Cardiac septum (tissue), 1 donor: ENCODE measurements around the gene SCTR. TPM values are rescaled to one million over a fixed set of nuclear protein-coding genes. Genes with fewer than 3 reads are reported as not detected.

ENCODE experiments used
- DNase-seq: peaks from one replicate; pipeline ENCODE4 v3.0.0-alpha.2; 2020; ENCODE audit warnings: low spot score
- intact Hi-C: fragments of 100-400 bp; cut with DNase I; formaldehyde crosslinking; loops from one replicate; pipeline ENCODE4 v1.14.0; 2022
- total RNA-seq: library from RNA; stranded (reverse); fragmentation: NEBNext Ultra II Directional; extraction: Animal tissue kit (Norgen Biotek cat#: 25700); gene quantifications from one replicate; pipeline ENCODE4 v1.2.1, GENCODE V29; 2021
- donor health status: DM: no; HTN: no; CAD: no.

SCTR gene
- total RNA-seq, 1 donor from 2014 or later = 0.59 TPM

DNA sequence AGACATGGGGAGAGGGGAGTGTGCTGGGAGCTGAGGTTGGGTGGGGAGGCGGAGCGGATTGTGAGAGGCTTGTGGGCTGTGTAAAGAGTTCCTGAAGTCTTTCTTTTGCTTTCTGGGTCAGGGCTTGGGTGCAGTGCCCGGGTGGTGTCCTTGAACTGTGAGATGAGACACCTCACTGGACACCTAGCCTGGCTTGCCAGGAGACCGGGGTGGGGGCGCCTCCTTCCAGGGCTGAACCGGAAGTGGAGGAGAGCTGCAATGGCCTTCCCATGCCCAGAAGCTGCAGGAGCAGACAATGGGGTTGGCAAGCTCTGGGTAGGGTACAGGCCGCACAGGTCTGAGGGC, 88.4 kb downstream of the SCTR start:
- DNase-seq = no peak
- intact Hi-C loops = no loop called here

DNA sequence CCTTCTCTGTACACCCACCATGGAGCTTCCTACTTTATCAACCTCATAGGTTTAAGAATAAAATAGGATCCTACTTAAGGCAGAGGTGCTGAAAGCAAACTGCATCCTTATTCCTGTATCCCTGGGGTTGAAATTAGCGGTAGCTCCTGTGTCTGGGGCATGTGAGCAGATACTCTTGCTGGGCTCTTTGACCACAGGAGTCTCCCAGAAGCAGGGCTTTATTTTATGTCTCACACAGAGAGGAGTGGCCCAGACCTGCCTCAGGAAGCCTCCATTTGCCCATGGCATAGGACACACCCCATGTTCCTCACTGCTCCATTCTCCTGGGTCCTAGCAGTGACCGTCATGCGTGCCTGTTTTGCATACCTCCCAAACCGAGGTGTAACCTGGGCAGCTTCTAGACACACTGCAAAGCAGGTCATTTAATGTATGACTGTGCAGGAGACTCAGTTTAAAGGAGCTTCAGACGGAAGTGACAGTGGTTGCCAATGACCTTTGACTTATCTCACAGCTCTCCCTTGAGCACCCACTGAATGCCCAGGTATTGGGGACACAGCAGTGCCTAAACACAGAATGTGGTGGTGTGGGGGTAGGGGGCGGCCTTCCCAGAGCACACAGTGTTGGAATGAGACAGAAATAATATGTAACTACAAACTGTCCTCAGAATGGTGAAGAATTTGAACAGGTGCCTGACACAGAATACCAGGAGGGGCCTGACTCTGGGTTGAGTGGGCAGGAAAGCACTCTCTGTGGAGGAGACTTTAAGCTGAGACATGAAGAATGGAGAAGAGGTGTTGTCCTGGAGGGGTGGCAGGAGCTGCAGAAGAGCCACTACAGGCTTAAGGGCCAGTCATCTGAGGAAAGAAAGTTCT, 89.0 kb downstream of the SCTR start:
- DNase-seq = no peak
- intact Hi-C loops = no loop called here

DNA sequence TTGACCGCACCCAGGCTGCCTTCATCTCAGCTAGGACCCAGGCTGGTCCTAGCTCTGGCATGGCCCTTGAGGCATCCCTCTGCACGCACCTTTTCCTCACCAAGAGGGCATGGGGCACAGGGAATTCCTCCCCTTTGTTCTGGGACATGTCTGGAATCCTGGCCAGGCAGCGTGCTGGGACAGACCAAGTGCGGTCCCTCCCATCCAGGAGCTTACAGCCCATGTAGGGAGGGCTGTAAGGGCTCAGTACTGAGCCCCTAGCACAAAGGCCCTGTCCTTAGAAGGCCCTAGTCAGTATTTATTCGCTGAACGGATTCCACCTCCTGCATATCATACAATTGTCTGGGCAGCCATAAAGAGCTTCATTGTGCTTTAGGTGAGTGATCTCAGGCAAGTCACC, 89.6 kb downstream of the SCTR start:
- DNase-seq = no peak
- intact Hi-C loops = no loop called here

DNA sequence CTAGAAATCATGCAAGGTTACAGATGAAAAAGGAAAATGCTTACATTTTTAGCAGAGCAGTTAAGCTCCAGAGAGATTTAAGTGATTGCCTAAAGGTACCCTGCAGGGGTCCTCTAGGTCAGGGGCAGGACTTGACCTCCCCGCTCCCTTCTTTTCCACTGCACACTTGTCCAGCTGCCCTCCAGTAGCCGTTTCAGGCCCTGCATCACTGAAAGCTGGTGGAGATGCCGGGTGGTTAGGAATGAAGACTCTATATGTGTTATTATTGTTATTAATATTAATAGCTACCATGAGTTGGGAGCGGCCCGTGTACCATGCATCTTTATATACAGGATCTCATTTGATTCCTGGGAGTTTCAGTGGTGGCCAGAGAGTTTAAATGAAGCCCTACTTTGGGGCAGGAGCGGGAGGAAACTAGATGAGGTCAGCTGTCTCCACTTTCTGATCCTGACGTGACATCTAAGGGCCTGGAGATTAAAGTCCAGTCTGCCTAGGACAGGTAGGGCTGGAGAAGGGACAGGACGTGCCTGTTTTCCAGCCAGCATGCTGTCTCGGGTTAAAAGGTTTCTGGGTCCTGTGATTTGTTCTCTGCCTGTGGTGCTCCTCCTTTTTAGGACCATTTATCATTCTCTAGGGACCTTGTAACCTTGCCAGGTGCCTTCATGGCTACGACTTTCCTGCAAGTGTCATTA, 90.5 kb downstream of the SCTR start:
- intact Hi-C loops = no loop called here
- no peak for DNase-seq

DNA sequence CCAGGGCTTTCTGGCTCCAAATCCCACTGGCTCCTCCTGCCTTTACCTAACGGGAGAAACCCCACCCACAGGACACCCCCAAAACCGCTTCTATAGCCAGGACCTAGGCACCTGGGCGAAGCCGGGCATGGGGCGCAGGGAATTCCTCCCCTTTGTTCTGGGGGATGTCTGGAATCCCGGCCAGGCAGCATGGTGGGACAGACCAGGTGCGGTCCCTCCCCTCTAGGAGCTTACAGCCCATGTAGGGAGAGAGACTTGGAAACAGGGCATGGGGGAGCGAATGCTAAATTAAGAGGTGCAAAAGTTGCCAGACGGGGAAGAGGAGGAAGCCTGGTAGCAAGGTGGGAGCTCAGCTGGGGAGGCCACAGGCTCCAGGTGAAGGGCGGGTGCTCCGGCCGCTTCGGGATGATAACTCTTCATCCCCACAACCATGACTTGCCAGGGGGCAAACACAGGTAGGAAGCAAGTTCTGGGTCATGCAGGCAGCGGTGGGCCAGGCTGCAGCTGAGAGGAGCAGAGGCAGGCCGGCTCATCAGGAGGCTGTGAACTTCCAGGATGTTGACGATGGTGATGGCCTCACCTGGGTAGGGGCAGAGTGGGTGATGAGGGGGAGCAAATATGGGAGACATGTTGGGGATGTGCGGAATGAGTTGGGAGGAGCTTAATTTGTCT, 91.3 kb downstream of the SCTR start:
- intact Hi-C loops = no loop called here
- no peak for DNase-seq

DNA sequence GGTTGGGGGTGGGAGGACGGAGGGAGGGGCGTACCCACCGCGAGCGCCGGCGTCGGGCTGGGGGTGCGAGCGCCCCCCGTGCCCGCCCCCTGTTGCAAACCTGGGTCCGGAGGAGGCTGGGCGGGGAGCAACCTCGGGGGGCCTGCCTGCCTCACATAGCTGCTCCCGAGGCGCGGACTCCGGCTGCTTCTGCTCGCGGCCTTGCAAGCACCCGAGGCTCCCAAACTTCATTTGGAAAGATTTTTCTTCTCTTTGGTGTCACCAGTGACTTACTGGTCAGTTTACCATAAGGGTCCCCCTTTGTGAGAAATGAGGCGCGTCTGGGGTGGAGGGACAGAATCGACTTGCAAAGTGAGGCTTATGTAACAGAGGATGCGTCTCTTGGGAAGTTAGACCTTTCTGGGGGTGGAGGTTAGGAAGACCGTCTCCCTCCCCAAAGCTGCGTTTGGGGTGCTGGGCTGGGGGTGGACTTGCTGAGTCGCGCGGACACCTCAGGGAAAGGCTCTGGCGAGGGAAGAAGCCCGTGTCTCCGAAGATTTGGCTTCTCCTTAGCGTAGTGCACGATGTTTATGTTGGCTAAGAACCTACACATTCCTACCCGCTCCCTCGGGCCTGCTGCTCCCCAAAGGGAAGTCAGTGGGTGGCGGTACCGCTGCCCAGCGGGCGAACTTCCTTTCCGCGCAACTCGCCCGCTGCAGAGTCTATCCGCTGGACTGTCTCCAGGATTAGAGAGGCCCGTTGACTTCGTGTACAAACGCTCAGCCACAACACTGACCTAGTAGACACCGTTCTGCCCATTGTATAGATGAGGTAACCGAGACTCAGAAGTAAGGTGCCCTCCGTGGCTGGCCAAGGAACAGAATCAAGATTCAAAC, 92.1 kb downstream of the SCTR start:
- intact Hi-C loops = no loop called here
- no peak for DNase-seq

DNA sequence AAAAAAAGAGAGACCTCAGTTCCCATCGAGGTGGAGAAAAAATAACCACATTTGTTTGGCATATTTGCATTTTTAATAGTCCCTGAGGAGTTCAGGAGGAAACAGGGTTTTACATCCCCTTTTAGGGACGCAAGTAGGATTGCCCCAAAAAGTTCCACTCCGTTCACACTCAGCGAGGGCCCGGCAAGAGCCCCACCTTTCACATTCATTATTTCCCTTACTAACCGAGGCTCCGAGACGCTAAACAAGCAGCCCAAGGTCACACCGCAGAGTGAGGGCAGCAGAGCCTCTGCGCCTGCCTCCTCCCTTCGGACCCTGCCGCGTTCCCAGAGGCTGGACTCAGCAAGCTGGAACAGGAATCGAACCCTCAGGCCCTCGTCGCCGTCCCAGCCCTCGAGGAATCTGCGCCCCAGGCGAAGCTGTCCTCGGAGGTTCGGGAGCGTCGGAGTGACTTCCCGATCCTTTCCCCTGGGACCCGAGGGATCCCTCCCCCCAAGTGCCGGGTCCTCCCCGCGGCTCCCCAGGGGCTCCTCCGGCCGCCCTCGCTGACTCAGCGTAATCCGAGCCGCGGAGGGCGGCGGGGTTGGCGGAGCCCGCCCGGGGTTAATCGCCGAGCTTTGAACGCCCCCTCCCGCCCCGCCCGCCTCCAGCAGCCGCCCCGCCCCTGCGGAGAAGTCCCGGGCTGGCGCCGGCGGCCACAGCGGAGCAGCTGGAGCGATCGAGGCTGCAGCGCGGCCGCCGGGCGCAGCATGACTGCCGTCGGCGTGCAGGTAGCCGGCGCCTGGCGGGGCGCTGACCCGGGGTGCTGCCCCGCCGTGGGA, 92.9 kb downstream of the SCTR start, which contains the start of gene TMEM37:
TSS of gene TMEM37 (plus strand) at position 700 of the 821 bp plus-strand sequence. CDS start at position 750, 50 bp downstream.
- DNase-seq = no peak

DNA sequence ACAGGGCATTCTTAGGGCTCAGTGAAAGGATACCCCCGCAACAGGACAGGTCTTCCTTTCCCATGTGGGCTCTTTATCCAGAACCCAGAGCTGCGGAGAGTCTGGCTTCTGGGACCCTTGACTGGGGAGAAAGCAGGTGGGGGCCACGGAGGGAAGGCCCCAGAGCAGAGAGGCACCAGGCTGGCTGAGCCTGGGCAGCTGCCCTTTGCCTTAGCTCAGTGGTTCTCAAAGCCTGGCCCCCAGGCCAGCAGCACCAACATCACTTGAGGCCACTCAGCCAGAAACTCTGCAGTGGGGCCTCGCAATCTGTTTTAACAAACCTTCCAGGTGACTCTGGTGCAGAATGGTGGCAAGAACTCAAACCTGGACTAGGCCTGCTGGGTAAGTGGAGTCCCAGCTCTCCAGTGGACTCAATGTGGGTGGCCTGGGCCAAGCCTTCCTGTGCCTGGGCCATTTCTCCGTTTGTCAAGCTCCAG, 94.2 kb downstream of the SCTR start:
- DNase-seq = no peak
- intact Hi-C loops = no loop called here

More for the DNA sequence above, 92.9 kb downstream of the SCTR start, which contains the start of gene TMEM37:
- intact Hi-C loops = no loop called here

DNA sequence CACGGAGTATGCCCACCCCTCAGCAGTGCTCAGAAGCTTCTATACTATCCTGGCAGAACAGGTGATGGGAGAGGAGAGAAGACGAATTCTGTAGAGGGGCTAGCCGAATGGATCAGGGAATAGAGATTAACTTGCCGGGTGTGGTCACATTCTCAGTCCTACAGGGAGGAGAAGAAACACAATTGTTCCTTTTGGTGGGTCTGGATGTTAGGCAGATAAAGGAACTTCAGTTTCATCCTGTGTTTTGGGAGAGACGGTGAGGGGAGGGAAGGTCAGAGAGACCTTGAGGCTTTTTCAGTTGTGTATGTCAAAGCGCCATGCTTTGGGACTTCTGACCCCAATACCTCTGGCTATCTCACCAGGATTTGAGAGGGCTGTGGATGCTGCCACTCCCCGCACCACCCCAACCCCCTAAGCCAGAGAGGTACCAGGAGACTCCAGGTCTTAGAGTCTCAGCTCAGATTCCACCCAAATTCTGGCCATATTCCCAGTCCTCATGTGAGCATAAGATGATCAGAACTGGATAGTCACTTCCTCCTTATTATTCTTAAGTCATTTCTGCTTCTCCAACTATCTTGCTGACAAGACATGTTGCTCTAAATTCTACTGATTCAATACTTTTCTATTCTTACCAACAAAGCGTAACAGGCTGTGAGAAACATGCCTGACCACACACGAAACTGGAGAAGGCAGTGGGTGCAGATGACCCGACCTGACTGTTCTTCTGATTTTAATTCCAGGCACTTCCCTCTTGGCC, 94.9 kb downstream of the SCTR start:
- DNase-seq = no peak
- intact Hi-C loops = no loop called here

DNA sequence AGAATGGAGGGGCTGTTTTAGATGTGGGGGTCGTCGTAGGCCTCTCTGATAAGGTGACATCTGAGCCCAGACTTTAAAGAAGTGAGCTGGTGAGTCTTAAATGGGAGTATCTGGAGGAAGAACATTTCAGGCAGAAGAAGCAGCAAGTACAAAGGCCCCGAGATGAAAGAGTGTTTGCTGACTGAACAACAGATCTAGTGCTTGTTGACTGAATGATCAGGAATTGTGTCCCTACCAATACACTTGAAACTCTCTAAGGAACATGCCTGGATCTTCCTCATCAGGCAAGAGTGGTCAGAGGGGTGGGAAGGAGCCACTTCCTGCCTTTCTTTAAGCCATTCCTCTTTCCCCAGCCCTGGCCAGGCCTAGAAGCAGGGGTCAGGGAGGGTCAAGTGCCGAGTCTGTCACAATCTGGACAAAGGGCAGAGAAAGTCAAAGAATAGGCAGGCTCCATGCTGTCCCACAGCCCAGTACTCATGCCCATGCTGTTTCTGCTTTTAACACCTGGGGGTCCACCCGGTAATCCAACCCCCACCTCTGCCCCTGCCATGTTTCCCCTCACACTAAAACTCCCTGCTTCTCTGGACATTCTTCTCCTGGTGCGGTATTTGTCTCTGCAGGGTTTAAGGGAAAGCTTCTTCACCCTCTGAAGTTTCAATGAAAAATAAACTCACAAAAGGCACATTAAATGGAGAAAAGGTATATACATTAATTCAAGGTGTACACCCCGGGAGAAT, 95.6 kb downstream of the SCTR start:
- intact Hi-C loops = no loop called here
- no peak for DNase-seq

DNA sequence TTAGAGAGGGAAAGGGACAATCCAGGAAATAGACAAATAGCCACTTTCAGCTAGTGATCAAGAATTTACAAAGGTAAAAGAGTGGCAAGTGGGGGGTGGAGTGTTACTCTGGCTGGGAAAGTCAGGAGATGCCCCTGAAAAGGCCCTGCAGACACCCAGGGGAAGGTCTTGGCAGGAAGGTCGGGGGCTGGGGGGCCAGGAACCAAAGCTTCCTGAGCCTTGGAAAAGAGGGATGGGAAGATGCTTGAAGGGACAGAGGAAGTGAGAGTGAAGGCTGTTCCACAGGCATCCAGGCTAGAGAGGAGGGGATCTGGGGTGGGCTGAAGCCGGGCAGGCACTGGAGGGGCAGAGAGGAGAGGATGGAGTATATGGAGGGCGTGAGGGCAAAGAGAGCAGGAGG, 96.5 kb downstream of the SCTR start:
- intact Hi-C loops = no loop called here
- DNase-seq = no peak

DNA sequence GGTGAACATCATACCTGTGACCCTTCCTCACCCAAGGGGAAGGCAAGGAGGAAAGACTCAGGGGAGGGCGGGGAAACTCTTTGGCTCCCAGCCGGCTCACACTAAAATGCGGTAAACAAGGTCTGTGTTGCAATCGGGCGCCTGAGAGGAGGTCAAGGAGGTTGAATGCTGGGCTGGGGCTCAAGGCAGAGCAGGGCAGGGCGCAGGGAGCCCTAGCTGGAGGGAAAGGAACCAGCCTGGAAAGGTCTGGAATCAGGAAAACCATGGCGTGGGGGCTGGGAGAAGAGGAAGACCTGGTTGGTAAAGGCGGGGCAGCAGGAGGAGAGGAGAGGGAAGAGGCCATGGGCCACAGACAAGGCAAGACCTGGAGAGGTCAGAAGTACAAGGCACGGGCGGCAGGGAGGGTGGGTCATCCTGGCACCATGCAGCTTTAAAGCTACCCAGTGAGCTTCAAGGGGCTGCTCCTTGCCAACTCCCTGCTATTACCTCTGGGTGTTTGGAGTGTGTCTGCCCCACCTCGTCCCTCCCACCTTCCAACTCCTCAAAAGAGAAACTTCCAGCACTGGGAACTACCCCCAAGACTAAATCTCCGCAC, 97.4 kb downstream of the SCTR start:
- intact Hi-C loops = no loop called here
- DNase-seq = no peak

DNA sequence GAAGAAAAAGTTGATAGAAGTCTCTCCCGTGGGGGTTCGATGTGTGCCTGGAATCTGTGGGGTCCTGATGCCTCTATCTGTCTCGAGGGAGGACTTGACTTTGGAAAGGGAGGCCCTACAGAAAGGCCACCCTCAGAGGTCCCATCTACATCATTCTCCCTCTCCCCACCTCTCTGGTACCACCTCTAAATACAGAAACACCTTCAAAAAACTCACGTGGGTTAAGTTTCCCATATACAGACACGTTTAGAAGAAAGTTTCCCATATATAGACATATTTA, 97.9 kb downstream of the SCTR start:
- no peak for DNase-seq
- intact Hi-C loops = no loop called here

DNA sequence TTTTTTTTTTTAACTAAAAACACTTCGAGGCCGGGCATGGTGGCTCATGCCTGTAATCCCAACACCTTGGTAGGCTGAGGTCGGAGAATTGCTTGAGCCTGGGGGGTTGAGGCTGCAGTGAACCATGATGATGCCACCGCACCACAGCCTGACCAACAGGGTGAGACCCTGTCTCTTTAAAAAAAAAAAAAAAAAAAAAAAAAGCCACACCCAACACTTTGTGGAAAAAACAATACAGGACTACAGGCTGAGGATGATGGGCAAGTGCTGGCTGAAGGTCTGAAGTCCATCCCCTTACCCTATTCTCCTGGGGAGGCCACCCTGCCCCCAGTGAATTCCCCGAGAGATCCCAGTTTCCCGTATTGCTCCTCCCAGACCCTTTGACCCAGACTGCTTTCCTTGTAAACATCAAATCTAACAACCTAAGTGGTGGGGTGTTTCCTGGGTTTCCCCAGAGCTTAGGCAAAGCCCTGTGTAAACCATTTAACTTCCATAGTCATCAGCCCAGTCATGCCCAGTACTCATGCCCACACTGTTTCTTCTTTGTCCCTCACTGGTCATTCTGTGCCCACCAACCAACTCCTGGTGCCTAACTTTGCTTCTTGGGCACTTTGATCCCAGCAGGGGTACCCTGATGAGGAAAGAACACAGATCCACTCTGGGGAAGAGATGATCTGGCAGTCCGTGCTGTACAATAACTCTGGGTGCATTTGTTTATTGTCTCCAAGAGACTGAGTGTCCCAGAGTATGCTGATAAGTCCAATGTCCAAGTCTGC, 98.5 kb downstream of the SCTR start:
- no peak for DNase-seq
- intact Hi-C loops = no loop called here

DNA sequence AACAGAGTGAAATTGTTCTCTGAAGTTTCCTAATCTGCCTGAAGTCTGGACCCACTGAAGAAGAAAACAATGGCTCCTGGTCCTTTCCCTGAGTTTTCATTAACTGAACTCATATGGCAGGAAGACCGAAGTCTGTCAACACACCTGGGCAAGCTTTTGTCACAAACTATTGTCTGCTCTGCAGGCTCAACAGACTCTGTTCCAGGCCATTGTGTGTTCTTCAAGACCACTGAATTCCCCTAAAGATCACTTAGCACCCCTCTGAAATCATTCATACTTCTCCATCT, 99.2 kb downstream of the SCTR start:
- intact Hi-C loops = no loop called here
- no peak for DNase-seq

DNA sequence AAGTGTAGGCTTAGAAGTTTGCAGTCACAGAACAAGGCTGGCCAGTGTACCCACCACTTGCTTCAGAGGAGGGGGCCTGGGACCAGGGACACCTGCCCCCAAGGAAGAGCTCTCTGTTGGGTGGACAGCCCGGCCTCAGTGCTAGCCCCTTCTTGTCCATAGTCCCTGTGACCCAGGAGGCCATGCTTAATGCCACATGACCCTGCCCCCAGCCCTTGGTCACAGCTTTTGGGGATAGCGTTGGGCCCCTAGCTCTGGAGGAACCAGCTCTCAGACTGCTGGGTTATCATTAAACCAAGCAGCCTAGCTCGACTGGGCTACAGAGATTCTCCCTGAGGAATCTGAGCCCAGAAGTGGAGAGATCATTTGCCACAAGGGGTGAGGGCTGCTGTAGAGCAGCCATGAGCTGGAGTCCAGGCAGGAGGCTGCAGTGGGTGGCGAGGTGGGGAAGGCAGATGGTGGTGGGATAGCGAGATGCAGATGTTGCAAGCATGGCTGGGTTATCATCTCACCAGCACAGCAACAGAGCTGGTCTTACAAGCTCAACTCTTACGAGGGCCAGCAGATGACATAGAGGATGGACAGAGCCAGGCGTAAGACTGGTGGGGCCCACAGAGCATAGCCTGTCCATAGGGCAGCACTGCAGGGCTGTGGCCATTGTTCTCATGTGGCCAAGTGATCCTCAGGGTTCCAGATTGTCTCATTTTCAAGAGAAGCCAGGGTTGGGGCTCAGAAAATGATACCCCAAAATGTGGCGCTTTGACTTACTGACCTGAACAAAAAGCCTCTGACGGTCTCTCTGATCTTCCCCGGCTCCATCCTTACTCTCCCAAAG, 99.8 kb downstream of the SCTR start:
- DNase-seq = no peak
- intact Hi-C loops = no loop called here
